ENCODE results near the gene BBS4.
A peak's percentile ranks its signal among the peaks of the same experiment; 100 is the strongest.
"Not testable (repeated sequence)": the region's sequence is repeated elsewhere in the genome, so short reads cannot be mapped to it uniquely, and the experiment has no call there.

The BBS4 gene

DNA sequence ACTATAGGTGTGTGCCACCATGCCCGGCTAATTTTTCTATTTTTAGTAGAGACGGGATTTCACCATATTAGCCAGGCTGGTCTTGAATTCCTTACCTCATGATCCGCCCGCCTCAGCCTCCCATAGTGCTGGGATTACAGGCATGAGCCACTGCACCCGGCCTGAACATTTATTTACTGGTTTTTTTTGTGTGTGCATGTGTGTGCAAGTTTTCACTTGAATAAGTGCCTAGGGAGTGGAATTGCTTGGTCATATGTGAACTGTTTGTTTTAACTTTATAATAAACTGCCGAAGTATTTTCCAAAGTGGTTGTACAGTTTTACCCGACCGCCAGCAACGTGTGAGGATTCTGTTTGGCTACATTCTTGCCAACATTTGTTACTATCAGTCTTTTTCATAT lies 14.1 kb downstream of the BBS4 start:
- DNase-seq: no peak

DNA sequence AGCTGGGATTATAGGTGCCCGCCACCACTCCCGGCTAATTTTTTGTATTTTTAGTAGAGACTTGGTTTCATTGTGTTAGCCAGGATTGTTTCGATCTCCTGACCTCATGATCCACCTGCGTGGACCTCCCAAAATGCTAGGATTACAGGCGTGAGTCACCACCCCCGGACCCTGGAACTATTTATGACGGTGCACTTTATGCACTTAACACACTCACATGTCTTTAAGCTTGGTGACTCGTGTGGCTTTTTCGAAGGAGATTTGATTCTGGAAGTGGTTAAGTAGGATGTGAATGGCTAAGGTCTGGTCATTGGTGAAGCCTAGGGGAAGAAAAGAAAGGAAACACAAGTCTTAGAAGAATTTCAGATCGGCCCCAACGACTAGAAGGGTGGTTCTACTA lies 20.3 kb downstream of the BBS4 start:
- no peak for DNase-seq

GRCh38 chr15:72708551-72709303 lies 22.7 kb downstream of the BBS4 start:
- DNase-seq: not testable (repeated sequence)

- peak; percentile 15 for DNase-seq
Observed at GRCh38 chr15:72722071-72722696, 36.2 kb downstream of the BBS4 start.

- DNase-seq: no peak
Observed at GRCh38 chr15:72724028-72724427, 38.0 kb downstream of the BBS4 start.

DNA sequence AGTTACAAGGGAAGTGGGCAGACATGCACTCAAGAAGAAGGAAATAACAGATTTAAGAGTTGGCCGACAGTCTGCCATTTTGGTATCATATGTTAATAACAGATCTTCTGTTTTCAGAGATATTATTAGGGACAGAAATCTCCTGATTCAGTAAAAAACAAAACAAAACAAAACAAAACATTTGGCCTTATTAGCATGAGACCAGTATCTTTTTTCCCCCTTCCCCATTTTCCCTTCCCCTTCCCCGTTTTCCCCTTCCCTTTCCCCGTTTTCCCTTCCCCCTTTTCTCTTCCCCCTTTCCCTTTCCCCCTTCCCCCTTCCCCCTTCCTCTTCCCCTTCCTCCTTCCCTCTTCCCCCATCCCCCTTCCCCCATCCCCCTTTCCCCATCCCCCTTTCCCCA lies 39.4 kb downstream of the BBS4 start:
- DNase-seq: no peak

DNA sequence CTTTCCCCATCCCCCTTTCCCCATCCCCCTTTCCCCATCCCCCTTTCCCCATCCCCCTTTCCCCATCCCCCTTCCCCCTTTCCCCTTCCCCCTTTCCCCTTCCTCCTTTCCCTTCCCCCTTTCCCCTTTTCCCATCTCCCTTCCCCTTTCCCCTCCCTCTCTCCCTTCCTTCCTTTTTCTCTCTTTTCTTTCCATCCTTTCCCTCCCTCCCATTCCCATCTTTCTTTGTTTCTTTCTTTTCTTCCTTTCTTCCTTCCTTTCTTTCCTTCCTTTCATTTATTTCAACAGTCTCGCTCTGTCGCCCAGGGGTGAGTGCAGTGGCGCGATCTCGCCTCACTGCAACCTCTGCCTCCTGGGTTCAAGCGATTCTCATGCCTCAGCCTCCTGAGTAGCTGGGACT lies 39.8 kb downstream of the BBS4 start:
- DNase-seq: not testable (repeated sequence)

GRCh38 chr15:72727154-72727553 lies 41.1 kb downstream of the BBS4 start:
- DNase-seq: no peak

DNA sequence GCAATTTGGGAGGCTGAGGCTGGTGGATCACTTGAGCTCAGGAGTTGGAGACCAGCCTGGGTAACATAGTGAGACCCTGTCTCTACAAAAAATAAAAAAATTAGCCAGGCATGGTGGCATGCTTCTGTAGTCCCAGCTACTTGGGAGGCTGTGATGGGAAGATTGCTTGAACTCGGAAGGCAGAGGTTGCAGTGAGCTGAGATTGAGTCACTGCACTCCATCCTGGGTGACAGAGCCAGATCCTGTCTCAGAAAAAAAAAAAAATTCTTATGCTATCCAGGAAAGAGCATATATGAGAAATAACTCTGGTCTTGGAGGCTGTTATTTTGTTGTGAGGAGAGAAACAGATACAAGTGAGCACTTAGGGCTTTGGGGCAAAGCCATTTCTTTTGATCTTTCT lies 42.2 kb downstream of the BBS4 start:
- not testable (repeated sequence) for DNase-seq

GRCh38 chr15:72728821-72729220 lies 42.8 kb downstream of the BBS4 start:
- no peak for DNase-seq

DNA sequence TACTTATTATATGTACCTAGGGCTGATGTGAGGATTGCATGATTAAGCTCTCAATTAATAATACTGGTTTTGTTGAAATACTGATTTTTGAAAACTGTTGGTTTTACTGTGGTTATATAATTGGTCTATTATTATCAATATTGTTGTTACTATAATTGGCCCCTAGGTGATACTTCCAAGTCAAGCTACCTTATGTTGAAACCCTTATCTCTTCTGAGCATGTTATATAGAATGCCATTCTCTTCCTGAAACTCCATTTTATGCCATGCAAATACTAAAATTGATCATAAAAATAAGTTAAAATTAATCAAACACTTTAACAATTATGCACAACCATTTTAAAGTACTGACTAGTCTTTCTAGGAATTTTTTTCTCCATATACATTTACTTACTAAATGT lies 46.1 kb downstream of the BBS4 start:
- DNase-seq: no peak

GRCh38 chr15:72732516-72732915 lies 46.5 kb downstream of the BBS4 start:
- DNase-seq: no peak

GRCh38 chr15:72733941-72734738 lies 48.1 kb downstream of the BBS4 start:
- no peak for DNase-seq

- DNase-seq: no peak
Observed at GRCh38 chr15:72735111-72735510, 49.1 kb downstream of the BBS4 start.

- DNase-seq: no peak
Observed at GRCh38 chr15:72737061-72737460, 51.1 kb downstream of the BBS4 start.

DNA sequence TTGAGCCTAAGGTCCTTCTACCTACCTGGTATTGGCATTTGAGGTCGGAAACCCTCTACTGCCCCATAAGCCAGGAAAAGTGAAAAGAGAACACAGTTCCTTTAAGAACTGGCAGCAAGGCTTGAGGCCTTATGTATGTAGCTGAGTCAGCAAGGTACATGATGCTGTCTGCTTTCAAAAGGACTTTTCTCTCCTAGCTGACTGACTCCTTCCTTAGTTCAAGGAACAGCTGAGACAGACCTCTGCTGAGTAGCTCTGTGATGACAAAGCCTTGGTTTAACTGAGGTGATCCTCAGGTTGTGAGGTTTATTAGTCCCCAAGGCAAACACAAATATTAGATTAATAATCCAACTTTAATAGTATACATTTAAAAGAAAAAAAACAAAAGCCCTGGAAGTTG lies 51.7 kb downstream of the BBS4 start:
- no peak for DNase-seq

- DNase-seq: no peak
Observed at GRCh38 chr15:72740219-72740618, 54.2 kb downstream of the BBS4 start.

DNA sequence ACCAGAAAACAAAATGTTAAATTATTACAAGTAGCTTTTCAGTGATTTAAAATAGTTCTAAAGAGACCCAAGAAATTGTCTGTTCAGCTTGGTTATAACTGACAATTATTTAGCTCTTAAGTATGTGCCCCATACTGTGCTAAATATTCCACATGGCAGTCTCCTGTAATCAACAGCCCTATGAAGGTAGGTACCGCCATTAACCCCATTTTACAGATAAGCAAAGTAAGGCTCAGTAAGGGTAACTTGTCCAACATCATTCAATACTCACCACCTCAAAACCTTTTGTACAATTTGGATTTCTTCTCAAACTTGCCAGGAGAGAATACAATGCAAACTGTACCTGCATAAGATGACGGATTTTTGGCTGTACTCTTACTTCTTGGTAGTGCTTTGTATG lies 63.7 kb downstream of the BBS4 start:
- no peak for DNase-seq

DNA sequence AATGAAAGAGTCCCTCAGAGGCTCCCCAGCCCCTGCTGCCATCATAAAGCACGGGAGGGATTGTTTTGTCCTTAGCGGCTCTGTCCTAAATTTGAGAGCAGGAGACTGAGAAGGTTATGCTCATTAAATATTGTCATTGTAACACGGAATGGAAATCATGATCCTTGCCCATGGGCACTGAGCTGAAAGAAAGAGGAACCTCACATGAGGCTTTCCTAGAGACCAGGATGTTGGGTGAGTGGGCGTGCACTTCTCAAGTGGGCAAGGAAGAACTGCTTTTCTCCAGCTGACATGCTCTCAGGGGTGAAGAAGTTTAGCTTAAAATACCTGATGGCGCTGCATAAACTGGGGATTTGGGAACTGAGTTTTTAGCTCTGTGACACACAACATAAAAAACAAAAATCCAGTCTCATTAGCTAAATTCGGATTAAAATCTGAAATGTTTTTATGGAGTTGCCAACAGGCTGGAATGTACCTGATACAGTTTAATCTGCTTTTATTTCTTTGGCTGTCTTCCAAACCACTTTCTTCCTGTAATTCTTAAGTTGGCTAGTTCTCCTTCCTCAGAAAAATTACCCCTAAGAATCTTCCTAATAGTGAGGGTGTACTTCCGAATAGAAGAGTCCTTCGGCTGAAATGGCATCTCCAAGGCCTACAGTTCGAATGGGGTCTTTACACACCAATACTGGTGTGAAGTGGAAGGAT lies 65.9 kb downstream of the BBS4 start:
- peak; percentile 69 for DNase-seq

DNA sequence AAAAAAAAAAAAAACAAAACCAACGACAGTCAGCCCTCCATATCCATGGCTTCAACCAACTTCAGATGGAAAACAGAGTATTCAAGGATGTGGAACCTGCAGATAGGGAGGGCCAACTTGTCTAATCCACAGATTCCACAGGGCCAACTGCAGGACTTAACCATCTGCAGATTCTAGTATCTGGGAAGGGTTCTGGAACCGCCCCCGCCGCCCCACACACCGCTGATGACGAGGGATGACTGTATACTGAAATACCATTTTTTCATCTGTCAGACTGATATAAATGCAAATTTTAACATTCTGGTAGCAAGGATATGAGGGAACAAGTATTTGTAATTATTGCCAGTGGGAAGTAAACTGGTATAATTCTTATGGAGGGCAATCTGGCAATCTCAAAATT lies 68.1 kb downstream of the BBS4 start:
- no peak for DNase-seq

DNA sequence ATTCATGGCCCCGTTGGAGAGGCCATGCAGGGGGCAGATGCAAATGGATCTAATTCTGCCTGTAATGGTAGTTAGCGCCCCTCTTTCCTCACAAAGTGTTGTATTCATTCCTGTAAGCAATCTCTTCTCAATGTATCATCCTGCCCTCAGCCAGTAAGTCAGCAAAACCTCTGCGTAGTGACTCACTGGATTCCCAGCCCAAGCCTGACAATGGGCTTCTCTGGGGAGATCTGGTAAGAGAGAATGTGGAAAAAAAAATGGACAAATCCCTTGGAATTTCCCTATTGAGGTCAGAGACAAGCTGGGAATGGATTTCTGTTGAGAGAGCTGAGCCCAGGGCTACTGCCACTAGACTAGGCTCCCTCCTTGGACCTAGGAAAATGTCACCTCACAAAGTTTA lies 72.2 kb downstream of the BBS4 start:
- DNase-seq: no peak

DNA sequence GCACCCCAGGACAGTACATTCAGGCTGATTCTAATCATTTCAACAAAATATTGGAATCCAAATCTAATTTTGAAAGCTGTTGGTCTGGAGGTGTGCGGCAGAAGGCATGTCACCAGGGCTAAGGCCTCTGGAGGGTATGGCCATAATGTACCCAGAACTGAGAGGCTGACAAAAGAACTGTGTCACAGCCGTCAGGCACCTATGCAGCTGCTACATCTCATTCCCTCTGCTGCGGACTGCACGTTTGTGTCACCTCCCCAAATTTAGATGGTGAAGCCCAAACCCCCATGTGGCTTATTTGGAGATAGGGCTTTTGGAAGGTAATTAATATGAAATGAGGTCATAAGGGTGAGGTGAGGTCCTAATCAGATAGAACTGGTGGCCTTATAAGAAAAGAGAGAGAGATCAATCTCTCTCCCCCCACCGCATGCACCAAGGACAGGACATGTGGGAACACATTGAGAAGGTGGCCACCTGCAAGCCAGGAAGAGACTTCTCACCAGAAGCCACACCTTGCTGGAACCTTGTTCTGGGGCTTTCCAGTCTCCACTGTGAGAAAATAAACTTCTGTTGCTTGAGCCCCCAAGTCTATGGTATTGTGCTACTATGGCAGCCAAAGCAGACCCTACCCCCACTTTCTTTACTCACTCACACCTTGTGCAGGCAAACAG lies 74.7 kb downstream of the BBS4 start:
- no peak for DNase-seq

DNA sequence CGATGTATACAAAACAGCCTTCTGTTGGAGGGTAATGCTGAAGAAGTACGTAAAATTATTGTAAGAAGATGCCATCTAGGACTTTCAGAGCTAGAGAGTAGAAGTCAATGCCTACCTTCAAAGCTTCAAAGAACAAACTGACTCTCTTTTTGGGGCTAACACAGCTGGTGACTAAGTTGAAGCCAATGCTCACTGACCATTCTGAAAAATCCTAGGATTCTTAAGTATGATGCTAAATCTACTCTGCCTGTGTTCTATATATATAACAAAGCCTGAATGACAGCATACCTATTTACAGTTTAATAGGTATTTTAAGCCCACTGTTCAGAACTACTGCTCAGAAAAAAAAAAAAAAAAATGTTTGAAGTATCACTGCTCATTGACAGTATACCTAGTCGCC lies 78.6 kb downstream of the BBS4 start:
- no peak for DNase-seq
